HEK293 (cell line): ENCODE results near the gene XBP1.

Source experiments
- ZNF354C ChIP-seq: fragments of 450-650 bp; formaldehyde crosslinking; IDR thresholded peaks from 2 replicates; pipeline ENCODE4 v1.5.1; 2016; ENCODE audit warnings: missing biosample characterization, missing genetic modification characterization, low read depth, borderline replicate concordance
- TF ChIP-seq, protein P1 (sequence below): fragments of 450-650 bp; formaldehyde crosslinking; IDR thresholded peaks from 2 replicates; pipeline ENCODE4 v1.5.1; 2016; ENCODE audit warnings: missing biosample characterization, missing genetic modification characterization, low read depth

DNA sequence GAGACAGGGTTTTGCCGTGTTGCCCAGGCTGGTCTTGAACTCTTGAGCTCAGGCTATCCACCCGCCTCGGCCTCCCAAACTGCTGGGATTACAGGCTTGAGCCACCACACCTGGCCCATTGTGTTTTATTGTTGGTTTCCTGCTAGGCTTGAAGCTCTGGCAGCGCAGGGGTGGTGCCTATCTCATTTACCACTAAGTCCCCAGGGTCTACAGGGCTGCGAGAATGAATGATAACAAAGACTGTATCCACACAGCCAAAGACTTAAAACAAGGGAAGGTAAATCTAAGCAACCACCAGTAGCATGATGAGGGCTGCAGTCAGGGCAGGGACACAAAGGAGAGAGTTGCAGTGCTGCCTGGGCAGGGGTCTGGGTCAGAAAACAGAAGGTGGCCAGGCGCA lies 37.3 kb upstream of the XBP1 start:
- TF ChIP-seq, protein P1, sequence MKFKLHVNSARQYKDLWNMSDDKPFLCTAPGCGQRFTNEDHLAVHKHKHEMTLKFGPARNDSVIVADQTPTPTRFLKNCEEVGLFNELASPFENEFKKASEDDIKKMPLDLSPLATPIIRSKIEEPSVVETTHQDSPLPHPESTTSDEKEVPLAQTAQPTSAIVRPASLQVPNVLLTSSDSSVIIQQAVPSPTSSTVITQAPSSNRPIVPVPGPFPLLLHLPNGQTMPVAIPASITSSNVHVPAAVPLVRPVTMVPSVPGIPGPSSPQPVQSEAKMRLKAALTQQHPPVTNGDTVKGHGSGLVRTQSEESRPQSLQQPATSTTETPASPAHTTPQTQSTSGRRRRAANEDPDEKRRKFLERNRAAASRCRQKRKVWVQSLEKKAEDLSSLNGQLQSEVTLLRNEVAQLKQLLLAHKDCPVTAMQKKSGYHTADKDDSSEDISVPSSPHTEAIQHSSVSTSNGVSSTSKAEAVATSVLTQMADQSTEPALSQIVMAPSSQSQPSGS (tag by site-specific recombination): no peak
- no peak for TF ChIP-seq ZNF354C (tag by site-specific recombination)
